Endothelial cell of umbilical vein (primary cell): Measurements from ENCODE around the gene COLGALT1. TPM values are rescaled to one million over a fixed set of nuclear protein-coding genes. Genes with fewer than 3 reads are reported as not detected.

Experiments used
- BruUV-seq: library from RNA; stranded (reverse); fragments of 400-500 nt; replicated peaks from 2 replicates; lab custom pipeline; 2021; lab: Mats Ljungman, UMichigan
- CTCF ChIA-PET: fragments of 300-600, 350-600 bp; sonication (Branson Sonifier 250); formaldehyde crosslinking; loops from one replicate; lab custom pipeline; 2021; ENCODE audit warnings: antibody characterized with exemption, inconsistent platforms; lab: Charles Lee
- POLR2A ChIA-PET: fragments of 300-600, 350-600 bp; sonication (Branson Sonifier 250); formaldehyde crosslinking; loops from one replicate; lab custom pipeline; 2021; ENCODE audit warnings: antibody characterized with exemption, inconsistent platforms; lab: Charles Lee
- DNase-seq: peaks from one replicate; pipeline ENCODE4 v3.0.0-alpha.2; 2011; ENCODE audit warnings: low read depth, low spot score
- FAIRE-seq: peaks from 2 replicates; lab custom pipeline; 2011; peaks lifted over from hg19 to GRCh38; lab: Jason Lieb, UNC
- H2AFZ ChIP-seq: 2 replicates; pipeline ENCODE4 v1.6.0; 2012; ENCODE audit warnings: low read depth, low read length, control low read depth, inconsistent platforms
- H3K27ac ChIP-seq: 2 replicates; pipeline ENCODE4 v1.5.1; 2011; ENCODE audit warnings: low read depth, mild to moderate bottlenecking, control low read depth, low read length, moderate library complexity; ENCODE audit not compliant: insufficient read depth
- H3K27me3 ChIP-seq, 2 experiments: 2 replicates each; pipeline versions ENCODE4 v1.6.0 to v1.6.1; 2011; ENCODE audit warnings: low read length in 2 of 2, mixed read lengths in 1 of 2; ENCODE audit not compliant: control insufficient read depth in 2 of 2, insufficient read depth in 2 of 2
- H3K36me3 ChIP-seq, 2 experiments: 2 replicates in 1 of 2; 3 replicates in 1 of 2; pipeline ENCODE4 v1.5.1; 2011; ENCODE audit warnings: low read length in 2 of 2, mild to moderate bottlenecking in 1 of 2, moderate library complexity in 1 of 2; ENCODE audit not compliant: control insufficient read depth in 2 of 2, insufficient read depth in 2 of 2; ENCODE audit errors: extremely low read depth in 1 of 2
- H3K4me1 ChIP-seq: 3 replicates; pipeline ENCODE4 v1.5.1; 2011; ENCODE audit warnings: mild to moderate bottlenecking, low read length; ENCODE audit not compliant: control insufficient read depth, insufficient read depth; ENCODE audit errors: extremely low read depth
- H3K4me2 ChIP-seq: 2 replicates; pipeline ENCODE4 v1.6.1; 2011; ENCODE audit warnings: low read length, control low read depth, mixed read lengths; ENCODE audit not compliant: insufficient read depth
- H3K4me3 ChIP-seq, 3 experiments: fragments of 200-600 bp in 1 of 3; sonication (generic), shearing (Covaris generic) in 1 of 3; replicated peaks in 1 of 3; 2 replicates each; pipeline ENCODE4 v1.5.1; 2011 to 2016; ENCODE audit warnings: control low read depth in 3 of 3, low read length in 3 of 3, mild to moderate bottlenecking in 2 of 3, inconsistent platforms in 1 of 3, low read depth in 1 of 3, moderate library complexity in 1 of 3; ENCODE audit not compliant: insufficient read depth in 1 of 3
- H3K79me2 ChIP-seq: 2 replicates; pipeline ENCODE4 v1.6.0; 2012; ENCODE audit warnings: low read length, inconsistent platforms; ENCODE audit not compliant: control insufficient read depth, insufficient read depth
- H3K9ac ChIP-seq: replicated peaks from 2 replicates; pipeline ENCODE3; 2011; ENCODE audit warnings: low read length, control low read depth; ENCODE audit not compliant: insufficient read depth; ENCODE audit errors: extremely low read depth
- H3K9me1 ChIP-seq: replicated peaks from 3 replicates; pipeline ENCODE4 v1.6.0; 2011; ENCODE audit warnings: mild to moderate bottlenecking, low read length; ENCODE audit not compliant: control insufficient read depth, insufficient read depth; ENCODE audit errors: extremely low read depth
- H3K9me3 ChIP-seq: replicated peaks from 2 replicates; pipeline ENCODE4 v1.5.1; 2012; ENCODE audit warnings: low read length, inconsistent platforms; ENCODE audit not compliant: control insufficient read depth, insufficient read depth
- H4K20me1 ChIP-seq: replicated peaks from 2 replicates; pipeline ENCODE3; 2011; ENCODE audit warnings: mild to moderate bottlenecking, low read length; ENCODE audit not compliant: control insufficient read depth, insufficient read depth; ENCODE audit errors: extremely low read depth
- CTCF ChIP-seq, 2 donors: IDR thresholded peaks; 1 replicate in 1 of 2; 2 replicates in 1 of 2; pipeline ENCODE4 v1.5.1; 2011; ENCODE audit warnings: low read length in 2 of 2, mild to moderate bottlenecking in 2 of 2, moderate library complexity in 2 of 2, control low read depth in 1 of 2, inconsistent platforms in 1 of 2, low read depth in 1 of 2; ENCODE audit not compliant: insufficient read depth in 1 of 2; ENCODE audit errors: extremely low read depth in 1 of 2
- EZH2 ChIP-seq: IDR thresholded peaks from 2 replicates; pipeline ENCODE4 v1.6.1; 2012; ENCODE audit warnings: borderline replicate concordance, low read depth, mild to moderate bottlenecking, moderate library complexity, low read length, inconsistent platforms; ENCODE audit not compliant: severe bottlenecking
- FOS ChIP-seq: IDR thresholded peaks from 2 replicates; pipeline ENCODE4 v1.6.1; 2011; ENCODE audit warnings: mild to moderate bottlenecking, low read length, moderate library complexity, borderline replicate concordance; ENCODE audit not compliant: insufficient read depth
- JUN ChIP-seq: IDR thresholded peaks from 2 replicates; pipeline ENCODE4 v1.6.1; 2011; ENCODE audit warnings: borderline replicate concordance, low read depth; ENCODE audit not compliant: insufficient read length, insufficient read depth
- MAX ChIP-seq: IDR thresholded peaks from 2 replicates; pipeline ENCODE4 v1.6.1; 2011; ENCODE audit not compliant: insufficient read depth, insufficient read length
- POLR2A ChIP-seq: IDR thresholded peaks from 2 replicates; pipeline ENCODE4 v1.6.1; 2012; ENCODE audit warnings: low read depth, mild to moderate bottlenecking, control low read depth, low read length
- POLR2AphosphoS5 ChIP-seq: IDR thresholded peaks from 2 replicates; pipeline ENCODE4 v1.6.1; 2012; ENCODE audit warnings: low read depth, mild to moderate bottlenecking, control low read depth, low read length, moderate library complexity; ENCODE audit not compliant: insufficient read depth
- dilution Hi-C: fragments of 300-500 bp; cut with MboI; formaldehyde crosslinking; loops from one replicate; pipeline ENCODE4 v1.15.0; 2019; ENCODE audit warnings: low sequenced_read_pairs; ENCODE audit not compliant: extremely low pct_ligation_motif_present
- intact Hi-C: fragments of 100-400 bp; cut with micrococcal nuclease; formaldehyde crosslinking; loops from one replicate; pipeline ENCODE4 v1.10.0; 2022
- polyA plus RNA-seq, 4 experiments: library from polyadenylated mRNA; depleted of rRNA in 3 of 4; stranded (reverse) in 3 of 4; unstranded in 1 of 4; fragments of >200 nt; gene quantifications; 2 replicates each; pipeline versions ENCODE4 v1.2.1 to v1.2.3, GENCODE V29; 2011 to 2012; ENCODE audit warnings: missing spikeins in 1 of 4
- total RNA-seq: library from RNA; stranded (reverse); gene quantifications from 2 replicates; pipeline ENCODE4 v1.2.3, GENCODE V29; 2021

The COLGALT1 gene
- total and polyA plus RNA-seq, 2 donors (not counting 3 experiments of a cell fraction or from before 2014, with no cell fraction given): 263 to 355 TPM

GRCh38 chr19:17602872-17603510, 47.5 kb downstream of the COLGALT1 start:
- H4K20me1 ChIP-seq: no peaks in the 10 kb centered on the region
- no peak for TF ChIP-seq POLR2A
- no peak for TF ChIP-seq POLR2AphosphoS5
- no peak for TF ChIP-seq EZH2
- TF ChIP-seq MAX: no peak
- no peak for TF ChIP-seq FOS
- no peak for TF ChIP-seq JUN
- TF ChIP-seq CTCF (IDR thresholded peaks at IDR 0.05; ENCODE audit: extremely low read depth in 1 of 2, insufficient read depth in 1 of 2, low read depth in 1 of 2, low read length in 2 of 2): no peak
- no peak for DNase-seq
- intact Hi-C loops (no loop called here), dilution Hi-C loops (no loop called here)
- H3K4me3 ChIP-seq: no peak overlapping the region
- H2AFZ ChIP-seq: no peak overlapping the region
- no peaks in the 10 kb centered on the region for H3K9me1 ChIP-seq
- H3K9ac ChIP-seq: no peak overlapping the region
- H3K27me3 ChIP-seq: peaks cover 2 to 3% of the 10 kb centered on the region in 2 experiments
- H3K27ac ChIP-seq: no peak overlapping the region
- H3K36me3 ChIP-seq: no peaks in the 10 kb centered on the region
- CTCF ChIA-PET: interaction anchor here (1.0 kb wide), 1 partner anchor 107 kb away, joined by 3 read pairs; no protein-coding TSS in a partner anchor
- H3K4me2 ChIP-seq: no peak overlapping the region
- BruUV-seq: no TSS peak
- FAIRE-seq: no peak
- H3K4me1 ChIP-seq: no peaks in the 10 kb centered on the region
- no peaks in the 10 kb centered on the region for H3K9me3 ChIP-seq
- POLR2A ChIA-PET: no interaction called here
- no peaks in the 10 kb centered on the region for H3K79me2 ChIP-seq
